Measurements from ENCODE around the gene LRCH4. TPM values are rescaled to one million over a fixed set of nuclear protein-coding genes. Genes with fewer than 3 reads are reported as not detected.

LRCH4 gene
- total RNA-seq, 2 experiments from 2014 or later: 77.7 to 78.7 TPM

GRCh38 chr7:100575746-100576383 lies 10.1 kb downstream of the LRCH4 start:
- TF ChIP-seq CTCF (IDR thresholded peaks at IDR 0.05): no peak
- POLR2A ChIA-PET: interaction anchor here (1.3 to 1.8 kb wide), 2 partner anchors 9 to 12 kb away, joined by 3 to 4 read pairs; no protein-coding TSS in a partner anchor
- no peaks in the 10 kb centered on the region for H3K27me3 Mint-ChIP-seq
- H3K36me3 Mint-ChIP-seq (ENCODE audit: low read depth): peaks cover 10% of the 10 kb centered on the region
- no peak overlapping the region for H3K4me3 Mint-ChIP-seq
- H3K27ac Mint-ChIP-seq: no peak overlapping the region
- DNase-seq: no peak
- ATAC-seq: no peak
- peaks cover 16% of the 10 kb centered on the region for H3K4me1 Mint-ChIP-seq (ENCODE audit: low read depth)
- intact Hi-C loops (cut with micrococcal nuclease): no loop called here
- no peaks in the 10 kb centered on the region for H3K9me3 Mint-ChIP-seq
- CTCF ChIA-PET: no interaction called here

- Mint-ChIP-seq H3K36me3 (ENCODE audit: low read depth) (peaks cover 10% of the 10 kb centered on the region), H3K27me3 (no peaks in the 10 kb centered on the region), H3K4me3 (no peak overlapping the region), H3K4me1 (ENCODE audit: low read depth) (peaks cover 18% of the 10 kb centered on the region), H3K27ac (no peak overlapping the region), H3K9me3 (no peaks in the 10 kb centered on the region)
- intact Hi-C loops (cut with micrococcal nuclease): no loop called here
- ATAC-seq (no peak), DNase-seq (no peak)
- ChIA-PET CTCF (no interaction called here), POLR2A (no interaction called here)
- TF ChIP-seq CTCF (IDR thresholded peaks at IDR 0.05): no peak
Measured at GRCh38 chr7:100575206-100575631, 10.7 kb downstream of the LRCH4 start.

GRCh38 chr7:100574362-100575205 lies 11.3 kb downstream of the LRCH4 start:
- DNase-seq: no peak
- TF ChIP-seq CTCF (IDR thresholded peaks at IDR 0.05): no peak
- H3K4me3 Mint-ChIP-seq: no peak overlapping the region
- intact Hi-C loops (cut with micrococcal nuclease): no loop called here
- H3K27me3 Mint-ChIP-seq: no peaks in the 10 kb centered on the region
- no peak for ATAC-seq
- POLR2A ChIA-PET: no interaction called here
- CTCF ChIA-PET: no interaction called here
- peaks cover 21% of the 10 kb centered on the region for H3K4me1 Mint-ChIP-seq (ENCODE audit: low read depth)
- no peaks in the 10 kb centered on the region for H3K9me3 Mint-ChIP-seq
- peaks cover 10% of the 10 kb centered on the region for H3K36me3 Mint-ChIP-seq (ENCODE audit: low read depth)
- no peak overlapping the region for H3K27ac Mint-ChIP-seq

GRCh38 chr7:100573691-100574361 lies 12.1 kb downstream of the LRCH4 start, which contains the start of gene SAP25:
TSS of gene SAP25 (minus strand) at chr7:100573900. CDS start at chr7:100573742, 158 bp downstream.
- ATAC-seq (no peak), DNase-seq (no peak)
- Mint-ChIP-seq H3K4me3 (no peak within 1 kb of the TSS), H3K4me1 (ENCODE audit: low read depth) (peaks cover 28% of the 10 kb centered on the region), H3K9me3 (no peaks in the 10 kb centered on the region), H3K36me3 (ENCODE audit: low read depth) (peaks cover 9% of the 10 kb centered on the region), H3K27me3 (no peaks in the 10 kb centered on the region), H3K27ac (no peak within 1 kb of the TSS)
- no peak for TF ChIP-seq CTCF (IDR thresholded peaks at IDR 0.05)
- intact Hi-C loops (cut with micrococcal nuclease): no loop called here
- CTCF ChIA-PET: no interaction called here
- POLR2A ChIA-PET: interaction anchor here (0.9 kb wide), 1 partner anchor 8 kb away, joined by 3 read pairs; no protein-coding TSS in a partner anchor

Data from activated CD8-positive, alpha-beta T cell treated with anti-CD3 and anti-CD28 coated beads for 36 hours (primary cell).